Activated CD4-positive, alpha-beta T cell treated with anti-CD3 and anti-CD28 coated beads, Interleukin-2, amount 50 U/mL, for 16 hours (primary cell): ENCODE measurements around the gene IL9R.
A peak's percentile ranks its signal among the peaks of the same experiment; 100 is the strongest.
"Not testable (repeated sequence)": the region's sequence is repeated elsewhere in the genome, so short reads cannot be mapped to it uniquely, and the experiment has no call there.

ENCODE experiments used
- DNase-seq: peaks from one replicate; pipeline ENCODE4 v3.0.0-alpha.2; 2020

Gene IL9R

GRCh38 chrX:155999751-156000150, 2.3 kb downstream of the IL9R start:
- DNase-seq: not testable (repeated sequence)

- no peak for DNase-seq
These were observed 2.9 kb downstream of the IL9R start for GRCh38 chrX:156000361-156000926.

GRCh38 chrX:156001001-156001666, 3.6 kb downstream of the IL9R start:
- no peak for DNase-seq

GRCh38 chrX:156001667-156002021, 4.1 kb downstream of the IL9R start:
- no peak for DNase-seq

- no peak for DNase-seq
These were observed 5.0 kb downstream of the IL9R start for GRCh38 chrX:156002507-156002906.

- no peak for DNase-seq
These were observed 6.1 kb downstream of the IL9R start for GRCh38 chrX:156003486-156004185.

- DNase-seq: no peak
These were observed 6.8 kb downstream of the IL9R start for GRCh38 chrX:156004256-156004655.

- DNase-seq: no peak
These were observed 7.2 kb downstream of the IL9R start for GRCh38 chrX:156004740-156005139.

GRCh38 chrX:156005144-156005543, 7.6 kb downstream of the IL9R start:
- DNase-seq: no peak

GRCh38 chrX:156006468-156006867, 9.0 kb downstream of the IL9R start:
- DNase-seq: not testable (repeated sequence)

- DNase-seq: not testable (repeated sequence)
These were observed 10.9 kb downstream of the IL9R start for GRCh38 chrX:156008379-156008778.

GRCh38 chrX:156008915-156009314, 11.4 kb downstream of the IL9R start:
- DNase-seq: no peak

GRCh38 chrX:156009691-156010090, 12.2 kb downstream of the IL9R start:
- DNase-seq: not testable (repeated sequence)

GRCh38 chrX:156013286-156013953, 15.9 kb downstream of the IL9R start:
- not testable (repeated sequence) for DNase-seq

GRCh38 chrX:156019846-156020245, 22.4 kb downstream of the IL9R start:
- not testable (repeated sequence) for DNase-seq

GRCh38 chrX:156023002-156023401, 25.5 kb downstream of the IL9R start:
- not testable (repeated sequence) for DNase-seq

- not testable (repeated sequence) for DNase-seq
These were observed 27.5 kb downstream of the IL9R start for GRCh38 chrX:156024949-156025492.

- DNase-seq: not testable (repeated sequence)
These were observed 31.2 kb downstream of the IL9R start for GRCh38 chrX:156028653-156029237.

GRCh38 chrX:156029296-156029695, 31.8 kb downstream of the IL9R start:
- DNase-seq: not testable (repeated sequence)

- DNase-seq: not testable (repeated sequence)
These were observed 32.4 kb downstream of the IL9R start for GRCh38 chrX:156029707-156030442.

GRCh38 chrX:156030474-156030873, 33.0 kb downstream of the IL9R start:
- peak; percentile 51 for DNase-seq
